ENCODE data around the gene RTCB. TPM values are rescaled to one million over a fixed set of nuclear protein-coding genes. Genes with fewer than 3 reads are reported as not detected.

Gene RTCB
- total RNA-seq = 10 to 100 TPM; 54.7 to 57.9 TPM
- 100 to 1,000 TPM; 103 to 109 (median 106) TPM for polyA plus RNA-seq
- total RNA-seq = 45.9 to 204 (median 83.2) reads per million in 6 experiments

GRCh38 chr22:32411829-32412592 is at the start of gene RTCB:
Gene RTCB, minus strand, starts transcription at chr22:32412247. Its CDS starts 91 bp downstream, at chr22:32412156.
- POLR2A ChIA-PET = interaction anchor here (0.7 to 3.2 kb wide), 4 partner anchors 63 to 1137 kb away, joined by 3 to 20 read pairs (median 4); partner anchors contain the start of genes FBXO7 and PISD
- peaks cover 17 to 56% (median 51%) of the 10 kb centered on the region in 4 donors for H3K4me1 Mint-ChIP-seq
- no peaks in the 10 kb centered on the region for H3K9me3 Mint-ChIP-seq

GRCh38 chr22:32457031-32457430 is 45.0 kb upstream of the RTCB start:
- H3K36me3 Mint-ChIP-seq = peaks cover 0 to 5% (median 0%) of the 10 kb centered on the region in 3 donors
- DNase-seq = no peak
- ATAC-seq = no peak
- H3K27ac Mint-ChIP-seq = no peak overlapping the region
- H3K27me3 Mint-ChIP-seq = peaks cover 36 to 62% (median 53%) of the 10 kb centered on the region in 5 donors
- no peak overlapping the region for H3K4me3 Mint-ChIP-seq
- POLR2A ChIA-PET = no interaction called here
- no peaks in the 10 kb centered on the region for H3K9me3 Mint-ChIP-seq
- no peaks in the 10 kb centered on the region for H3K4me1 Mint-ChIP-seq

More at GRCh38 chr22:32411829-32412592, at the start of gene RTCB:
- peak within 1 kb of the TSS; percentile 93 to 98 (median 97) for H3K27ac Mint-ChIP-seq
- peak; percentile 90 to 94 for ATAC-seq
- peak; percentile 86 to 96 (median 92) for DNase-seq
- H3K36me3 Mint-ChIP-seq = peaks cover 0 to 24% (median 7%) of the 10 kb centered on the region in 3 donors
- peak within 1 kb of the TSS; percentile 94 to 99 (median 98) for H3K4me3 Mint-ChIP-seq
- H3K27me3 Mint-ChIP-seq = peaks cover 0 to 9% (median 0%) of the 10 kb centered on the region in 5 donors

DNA sequence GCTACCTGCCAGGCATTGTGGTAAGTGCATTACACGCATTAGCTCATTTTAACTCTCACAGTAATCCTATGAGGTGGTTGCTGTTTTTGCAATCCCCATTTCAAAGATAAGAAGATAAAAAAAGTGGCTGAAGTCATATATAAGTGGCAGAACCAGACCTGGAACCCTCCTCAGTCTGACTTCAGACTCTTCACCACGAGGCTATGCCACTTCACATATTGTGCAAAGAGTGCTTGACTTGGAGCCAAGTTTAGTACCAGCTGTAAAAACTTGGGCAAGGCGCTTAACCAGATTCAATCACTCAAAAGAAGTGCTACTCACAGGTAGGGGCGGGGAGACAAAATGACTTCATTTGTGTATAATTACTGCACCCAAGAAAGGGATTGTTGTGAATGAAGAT is 36.9 kb upstream of the RTCB start:
- POLR2A ChIA-PET = no interaction called here
- Mint-ChIP-seq H3K27me3 (peaks cover 0 to 14% (median 9%) of the 10 kb centered on the region in 5 donors), H3K4me1 (no peaks in the 10 kb centered on the region), H3K9me3 (no peaks in the 10 kb centered on the region), H3K36me3 (no peaks in the 10 kb centered on the region), H3K27ac (no peak overlapping the region), H3K4me3 (no peak overlapping the region)
- no peak for ATAC-seq
- DNase-seq = no peak

GRCh38 chr22:32446321-32446720 is 34.3 kb upstream of the RTCB start:
- H3K27me3 Mint-ChIP-seq = peaks cover 0 to 15% (median 3%) of the 10 kb centered on the region in 5 donors
- H3K4me3 Mint-ChIP-seq = no peak overlapping the region
- DNase-seq (no peak), ATAC-seq (no peak)
- H3K27ac Mint-ChIP-seq = no peak overlapping the region
- POLR2A ChIA-PET = no interaction called here
- no peaks in the 10 kb centered on the region for H3K36me3 Mint-ChIP-seq
- no peaks in the 10 kb centered on the region for H3K9me3 Mint-ChIP-seq
- no peaks in the 10 kb centered on the region for H3K4me1 Mint-ChIP-seq

DNA sequence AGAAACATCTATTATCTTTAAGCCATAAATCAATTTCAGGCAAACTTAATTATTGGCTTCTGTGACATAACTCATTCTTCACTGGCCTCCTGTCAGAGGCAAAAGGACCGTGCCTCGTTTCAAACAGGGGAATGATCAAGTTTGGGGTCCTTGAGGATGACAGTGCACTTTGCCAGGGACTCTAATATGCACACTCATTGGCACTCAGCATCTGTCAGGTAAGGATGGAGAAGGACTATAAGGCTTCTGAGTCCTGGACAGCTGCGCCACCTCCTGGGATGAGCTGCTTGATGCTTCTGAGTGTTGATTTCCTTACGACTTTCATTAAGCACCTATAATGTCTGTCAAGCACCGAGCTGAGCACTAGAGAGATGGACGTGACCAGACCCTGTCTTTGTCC is 32.0 kb upstream of the RTCB start:
- ATAC-seq (no peak), DNase-seq (no peak)
- H3K36me3 Mint-ChIP-seq = no peaks in the 10 kb centered on the region
- peaks cover 0 to 11% (median 3%) of the 10 kb centered on the region in 5 donors for H3K27me3 Mint-ChIP-seq
- POLR2A ChIA-PET = no interaction called here
- H3K9me3 Mint-ChIP-seq = no peaks in the 10 kb centered on the region
- no peak overlapping the region for H3K27ac Mint-ChIP-seq
- H3K4me3 Mint-ChIP-seq = no peak overlapping the region
- H3K4me1 Mint-ChIP-seq = no peaks in the 10 kb centered on the region

- H3K27me3 Mint-ChIP-seq = peaks cover 9 to 30% (median 22%) of the 10 kb centered on the region in 5 donors
- DNase-seq (no peak), ATAC-seq (no peak)
- POLR2A ChIA-PET = no interaction called here
- no peaks in the 10 kb centered on the region for H3K9me3 Mint-ChIP-seq
- H3K4me3 Mint-ChIP-seq = no peak overlapping the region
- no peaks in the 10 kb centered on the region for H3K4me1 Mint-ChIP-seq
- no peaks in the 10 kb centered on the region for H3K36me3 Mint-ChIP-seq
- H3K27ac Mint-ChIP-seq = no peak overlapping the region
Observed at GRCh38 chr22:32430352-32430751, 18.3 kb upstream of the RTCB start.

- ATAC-seq (no peak), DNase-seq (no peak)
- POLR2A ChIA-PET = interaction anchor here (0.7 kb wide), 1 partner anchor 49 kb away, joined by 3 read pairs; no protein-coding TSS in a partner anchor
- Mint-ChIP-seq H3K9me3 (no peaks in the 10 kb centered on the region), H3K27ac (no peak overlapping the region), H3K4me3 (no peak overlapping the region), H3K36me3 (no peaks in the 10 kb centered on the region), H3K27me3 (peaks cover 20 to 41% (median 26%) of the 10 kb centered on the region in 5 donors), H3K4me1 (peaks cover 0 to 2% (median 0%) of the 10 kb centered on the region in 4 donors)
Observed at GRCh38 chr22:32426881-32427280, 14.8 kb upstream of the RTCB start.

DNA sequence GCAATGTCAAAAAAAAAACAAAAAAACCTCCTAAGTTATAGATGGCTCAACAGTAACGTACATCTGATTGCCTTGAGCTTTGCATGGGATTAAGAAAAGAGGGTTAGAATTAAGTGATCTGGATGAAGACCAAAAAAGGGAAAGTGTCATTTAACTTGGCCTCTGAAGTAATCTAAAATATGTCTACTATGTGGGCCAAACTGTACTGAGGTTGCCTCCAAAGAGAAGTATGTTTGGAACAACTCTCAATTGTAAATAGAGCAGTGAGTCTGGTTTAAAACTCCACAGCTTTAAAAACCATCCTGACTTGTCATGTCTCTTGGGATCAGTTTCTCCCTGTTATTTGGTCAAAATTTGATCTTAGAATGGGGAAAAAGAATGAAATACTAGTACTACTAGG is 11.6 kb upstream of the RTCB start:
- POLR2A ChIA-PET = no interaction called here
- Mint-ChIP-seq H3K9me3 (no peaks in the 10 kb centered on the region), H3K4me1 (peaks cover 0 to 2% (median 0%) of the 10 kb centered on the region in 4 donors), H3K4me3 (no peak overlapping the region), H3K27ac (no peak overlapping the region), H3K36me3 (no peaks in the 10 kb centered on the region), H3K27me3 (peaks cover 19 to 48% (median 36%) of the 10 kb centered on the region in 5 donors)
- ATAC-seq (no peak), DNase-seq (no peak)

DNA sequence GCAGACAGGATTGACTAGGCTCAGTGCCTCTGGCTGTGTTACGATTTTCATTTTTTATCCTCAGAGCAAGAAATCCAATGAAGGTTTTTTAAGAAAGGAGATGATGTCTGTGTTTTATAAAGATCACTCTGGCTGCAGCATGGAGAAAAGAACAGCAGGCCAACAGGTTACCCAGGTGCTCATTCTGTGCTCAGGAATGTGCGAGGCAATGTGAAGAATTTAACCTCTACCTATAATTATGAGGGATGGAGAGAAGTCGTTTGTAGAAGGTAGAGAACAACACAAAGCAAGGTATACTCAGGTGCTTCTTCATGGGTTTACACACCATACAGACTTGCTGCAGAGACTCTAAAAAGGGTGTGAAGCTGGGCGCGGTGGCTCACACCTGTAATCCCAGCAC is 10.0 kb upstream of the RTCB start:
- POLR2A ChIA-PET = no interaction called here

GRCh38 chr22:32421484-32421883 is 9.4 kb upstream of the RTCB start:
- H3K27me3 Mint-ChIP-seq = peaks cover 20 to 54% (median 44%) of the 10 kb centered on the region in 5 donors
- no peaks in the 10 kb centered on the region for H3K36me3 Mint-ChIP-seq
- POLR2A ChIA-PET = no interaction called here
- DNase-seq = no peak
- no peaks in the 10 kb centered on the region for H3K9me3 Mint-ChIP-seq
- no peak overlapping the region for H3K27ac Mint-ChIP-seq
- ATAC-seq = no peak
- peaks cover 0 to 2% (median 0%) of the 10 kb centered on the region in 4 donors for H3K4me1 Mint-ChIP-seq
- H3K4me3 Mint-ChIP-seq = no peak overlapping the region

More for the DNA sequence above, 10.0 kb upstream of the RTCB start:
- Mint-ChIP-seq H3K36me3 (no peaks in the 10 kb centered on the region), H3K9me3 (no peaks in the 10 kb centered on the region), H3K27ac (peak overlapping the region in 1 of 10 donors; percentile 10), H3K4me3 (no peak overlapping the region), H3K4me1 (peaks cover 0 to 2% (median 0%) of the 10 kb centered on the region in 4 donors), H3K27me3 (peaks cover 17 to 54% (median 44%) of the 10 kb centered on the region in 5 donors)
- ATAC-seq (no peak), DNase-seq (no peak)

DNA sequence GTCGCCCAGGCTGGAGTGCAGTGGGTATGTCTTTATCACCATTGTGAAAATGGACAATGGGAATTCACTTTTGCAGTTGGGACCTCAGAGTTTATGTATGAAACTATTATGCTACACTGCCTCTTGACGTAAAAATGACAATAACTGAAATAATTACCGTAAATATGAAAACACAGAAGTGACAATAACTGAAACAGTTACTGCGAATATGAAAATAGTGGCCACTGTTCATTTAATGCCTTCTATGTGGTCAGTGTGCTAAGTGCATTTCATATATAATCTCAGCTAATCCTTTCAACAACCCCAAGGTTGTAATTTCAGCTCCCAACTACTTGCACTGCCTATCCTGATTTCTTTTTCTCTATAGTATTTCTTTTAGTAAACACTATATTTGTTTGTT is 5.9 kb upstream of the RTCB start:
- no peak for DNase-seq
- H3K36me3 Mint-ChIP-seq = no peaks in the 10 kb centered on the region
- H3K4me3 Mint-ChIP-seq = no peak overlapping the region
- ATAC-seq = no peak
- peak overlapping the region in 1 of 10 donors; percentile 45 for H3K27ac Mint-ChIP-seq
- peaks cover 3 to 4% (median 3%) of the 10 kb centered on the region in 4 donors for H3K4me1 Mint-ChIP-seq
- H3K9me3 Mint-ChIP-seq = no peaks in the 10 kb centered on the region
- peaks cover 13 to 40% (median 33%) of the 10 kb centered on the region in 5 donors for H3K27me3 Mint-ChIP-seq
- POLR2A ChIA-PET = no interaction called here

DNA sequence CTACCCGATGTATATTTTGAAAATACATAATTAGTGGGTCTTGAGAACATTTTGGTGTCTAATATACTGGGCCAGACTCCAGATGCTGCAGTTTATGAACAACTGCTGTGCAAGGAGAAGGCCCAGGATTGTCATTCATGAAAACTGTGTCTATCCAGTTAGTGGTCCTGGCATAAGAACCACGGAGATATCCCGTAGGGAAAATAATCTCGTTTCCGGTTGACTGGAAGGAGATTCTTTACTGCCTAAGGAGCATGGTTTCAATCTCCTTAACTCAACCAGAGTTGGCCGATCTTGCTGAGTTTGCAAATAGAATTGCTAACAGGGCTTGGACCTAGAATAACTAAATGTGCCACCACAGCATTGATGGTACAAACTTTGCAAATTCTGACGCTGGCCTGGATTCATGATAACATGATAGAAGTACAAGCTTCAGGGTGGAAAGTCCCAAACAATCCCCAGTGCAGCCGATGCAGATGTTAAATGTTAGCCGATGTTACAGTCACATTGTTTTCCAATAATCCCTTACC is 4.6 kb upstream of the RTCB start:
- H3K27me3 Mint-ChIP-seq = peaks cover 4 to 27% (median 20%) of the 10 kb centered on the region in 5 donors
- H3K9me3 Mint-ChIP-seq = no peaks in the 10 kb centered on the region
- no peak overlapping the region for H3K4me3 Mint-ChIP-seq
- ATAC-seq = no peak
- H3K4me1 Mint-ChIP-seq = peaks cover 4 to 13% (median 12%) of the 10 kb centered on the region in 4 donors
- H3K36me3 Mint-ChIP-seq = peaks cover 0 to 2% (median 0%) of the 10 kb centered on the region in 3 donors
- POLR2A ChIA-PET = interaction anchor here (0.7 kb wide), 1 partner anchor 11 kb away, joined by 5 read pairs; no protein-coding TSS in a partner anchor
- no peak overlapping the region for H3K27ac Mint-ChIP-seq
- no peak for DNase-seq

DNA sequence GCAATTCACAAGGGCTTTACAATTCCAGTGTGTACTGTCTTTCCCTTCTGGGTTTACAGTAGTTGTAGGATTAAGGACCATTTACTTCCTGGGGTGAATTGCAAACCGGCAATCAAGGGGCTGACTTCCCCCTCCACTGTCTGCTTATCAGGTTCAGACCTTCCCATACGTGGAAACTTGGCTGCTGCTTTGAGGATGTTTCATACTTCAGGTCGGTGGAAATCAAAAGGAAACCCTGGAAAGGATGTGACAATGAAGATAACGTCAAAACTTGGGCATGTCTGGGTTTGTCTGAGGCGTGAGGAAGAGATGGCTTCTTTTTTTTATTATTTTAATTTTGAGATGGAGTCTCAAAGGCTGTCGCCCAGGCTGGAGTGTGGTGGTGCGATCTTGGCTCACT is 2.1 kb upstream of the RTCB start:
- Mint-ChIP-seq H3K4me1 (peaks cover 11 to 35% (median 32%) of the 10 kb centered on the region in 4 donors), H3K27me3 (peaks cover 0 to 14% (median 9%) of the 10 kb centered on the region in 5 donors), H3K36me3 (peaks cover 0 to 5% (median 2%) of the 10 kb centered on the region in 3 donors), H3K9me3 (no peaks in the 10 kb centered on the region), H3K27ac (no peak overlapping the region), H3K4me3 (no peak overlapping the region)
- ATAC-seq = no peak
- DNase-seq = no peak
- POLR2A ChIA-PET = no interaction called here

Data from naive thymus-derived CD8-positive, alpha-beta T cell (primary cell).